HepG2 (cell line): Measurements from ENCODE around the gene ERCC4. TPM values are rescaled to one million over a fixed set of nuclear protein-coding genes. Genes with fewer than 3 reads are reported as not detected.

ENCODE experiments used
- AKNA ChIP-seq: sonication (generic); formaldehyde crosslinking; IDR thresholded peaks from 2 replicates; pipeline ENCODE4 v1.4.0; 2020; ENCODE audit warnings: missing genetic modification reagents, borderline replicate concordance
- CEBPZ ChIP-seq: IDR thresholded peaks from 2 replicates; pipeline ENCODE4 v1.6.1; 2012; ENCODE audit warnings: low read length, improper control_type of control experiment
- HNRNPH1 ChIP-seq: fragments of 200-400 bp; formaldehyde crosslinking; optimal IDR thresholded peaks from 2 replicates; pipeline ENCODE3; 2017; ENCODE audit warnings: mild to moderate bottlenecking, low read depth, low read length
- KDM5A ChIP-seq: fragments of 200-600 bp; sonication (generic); IDR thresholded peaks from 2 replicates; pipeline ENCODE4 v1.7.0; 2018; ENCODE audit warnings: antibody characterized with exemption, mild to moderate bottlenecking, low read length, borderline replicate concordance
- KMT2A ChIP-seq: sonication (generic); formaldehyde crosslinking; IDR thresholded peaks from 2 replicates; pipeline ENCODE4 v1.4.0; 2020; ENCODE audit warnings: missing genetic modification reagents
- MXD3 ChIP-seq: IDR thresholded peaks from 2 replicates; pipeline ENCODE4 v1.6.1; 2016; ENCODE audit warnings: mild to moderate bottlenecking, missing biosample characterization, missing genetic modification reagents
- NKX3-1 ChIP-seq: sonication (generic); formaldehyde crosslinking; IDR thresholded peaks from 2 replicates; pipeline ENCODE4 v1.5.0; 2020; ENCODE audit warnings: missing genetic modification reagents
- NPAS2 ChIP-seq: sonication (generic); formaldehyde crosslinking; IDR thresholded peaks from 2 replicates; pipeline ENCODE4 v1.8.0; 2022; ENCODE audit warnings: mild to moderate bottlenecking, missing genetic modification reagents, borderline replicate concordance
- NR2F2 ChIP-seq: IDR thresholded peaks from 2 replicates; pipeline ENCODE4 v1.6.1; 2012; ENCODE audit warnings: low read depth, inconsistent platforms, borderline replicate concordance
- RAD21 ChIP-seq: fragments of 450-650 bp; formaldehyde crosslinking; IDR thresholded peaks from 2 replicates; pipeline ENCODE4 v1.5.0; 2020; ENCODE audit warnings: mild to moderate bottlenecking
- RNF2 ChIP-seq: fragments of 450-650 bp; conservative IDR thresholded peaks from 2 replicates; pipeline ENCODE4 v1.6.1; 2016; ENCODE audit warnings: low read depth
- SUZ12 ChIP-seq: fragments of 150-350 bp; IDR thresholded peaks from 2 replicates; pipeline ENCODE4 v1.6.1; 2014; ENCODE audit warnings: low read depth, low read length
- TCF12 ChIP-seq, 2 experiments: fragments of 450-650 bp in 1 of 2; sonication (generic) in 1 of 2; formaldehyde crosslinking in 1 of 2; IDR thresholded peaks; 2 replicates each; pipeline versions ENCODE4 v1.6.1 to v1.8.0; 2017 to 2022; ENCODE audit warnings: antibody characterized with exemption in 1 of 2, mild to moderate bottlenecking in 1 of 2, missing genetic modification reagents in 1 of 2, moderate library complexity in 1 of 2
- U2AF1 ChIP-seq: fragments of 200-400 bp; formaldehyde crosslinking; optimal IDR thresholded peaks from 2 replicates; pipeline ENCODE3; 2017; ENCODE audit warnings: mild to moderate bottlenecking, low read depth, low read length
- ZFYVE20 ChIP-seq: sonication (generic); formaldehyde crosslinking; IDR thresholded peaks from 2 replicates; pipeline ENCODE4 v1.8.0; 2023; ENCODE audit warnings: low read depth, mild to moderate bottlenecking, moderate library complexity, missing genetic modification reagents, borderline replicate concordance
- ZMYM3 ChIP-seq: sonication (generic); formaldehyde crosslinking; IDR thresholded peaks from 2 replicates; pipeline ENCODE4 v1.5.1; 2020; ENCODE audit warnings: mild to moderate bottlenecking, missing genetic modification reagents
- ZNF567 ChIP-seq: sonication (generic); formaldehyde crosslinking; IDR thresholded peaks from 2 replicates; pipeline ENCODE4 v1.8.1; 2023; ENCODE audit warnings: mild to moderate bottlenecking, missing genetic modification reagents, borderline replicate concordance
- ZNF589 ChIP-seq: sonication (generic); formaldehyde crosslinking; conservative IDR thresholded peaks from 2 replicates; pipeline ENCODE4 v1.8.0; 2022; ENCODE audit warnings: mild to moderate bottlenecking, moderate library complexity, missing genetic modification reagents
- ZNF766 ChIP-seq: sonication (generic); formaldehyde crosslinking; IDR thresholded peaks from 2 replicates; pipeline ENCODE4 v1.5.0; 2020; ENCODE audit warnings: missing genetic modification reagents, borderline replicate concordance
- ZNF790 ChIP-seq: sonication (generic); formaldehyde crosslinking; IDR thresholded peaks from 2 replicates; pipeline ENCODE4 v1.8.0; 2022; ENCODE audit warnings: missing genetic modification reagents, mild to moderate bottlenecking, borderline replicate concordance
- ZSCAN22 ChIP-seq: sonication (generic); formaldehyde crosslinking; IDR thresholded peaks from 2 replicates; pipeline ENCODE4 v1.4.0; 2020; ENCODE audit warnings: mild to moderate bottlenecking, missing genetic modification reagents
- polyA plus RNA-seq, 8 experiments: library from polyadenylated mRNA; depleted of rRNA in 3 of 8; stranded (reverse) in 7 of 8; unstranded in 1 of 8; fragments of >200 nt; fragmentation: Illumina TruSeq in 4 of 8; extraction: Trizol in 4 of 8; gene quantifications; 2 replicates each; pipeline versions ENCODE4 v1.2.1 to v1.2.3, GENCODE V29; 2011 to 2016; ENCODE audit warnings: low read depth in 4 of 8, missing spikeins in 1 of 8, mixed read lengths in 1 of 8; ENCODE audit not compliant: insufficient read depth in 1 of 8
- total RNA-seq, 5 experiments: library from RNA; depleted of rRNA; stranded (reverse); fragments of >200 nt; fragmentation: Illumina TruSeq; extraction: Trizol; gene quantifications; 2 replicates each; pipeline ENCODE4 v1.2.3, GENCODE V29; 2016; ENCODE audit warnings: low read depth in 1 of 5

The ERCC4 gene
- total and polyA plus RNA-seq, 2 of the 13 experiments (the other 11 are each of a cell fraction or from before 2014, with no cell fraction given): 5.4 to 15.2 TPM

- TF ChIP-seq CEBPZ (no peak), KMT2A (CRISPR knock-in tag) (no peak), NPAS2 (no peak), U2AF1 (no peak), MXD3 (CRISPR knock-in tag) (no peak), RNF2 (no peak), TCF12 (IDR thresholded peaks at IDR 0.05) (no peak), TCF12 (CRISPR knock-in tag; IDR thresholded peaks at IDR 0.05) (no peak), ZNF790 (CRISPR knock-in tag) (no peak), RAD21 (peak; percentile 16; the same call in 1 of the 2 replicates), HNRNPH1 (no peak), ZNF766 (CRISPR knock-in tag) (no peak), ZMYM3 (CRISPR knock-in tag) (peak; percentile 94), ZFYVE20 (no peak), KDM5A (no peak), ZNF589 (CRISPR knock-in tag) (no peak), ZSCAN22 (CRISPR knock-in tag) (no peak), AKNA (CRISPR knock-in tag) (no peak), NKX3-1 (CRISPR knock-in tag) (no peak), SUZ12 (no peak), ZNF567 (CRISPR knock-in tag) (0 out of 2 replicates have a peak, but pooled peaks have one; percentile 16), NR2F2 (no peak)
These were observed 23.3 kb upstream of the ERCC4 start (continued) for GRCh38 chr16:13896543-13897182.
